Progenitor cell of endocrine pancreas (in vitro differentiated cells): ENCODE results near the gene RNF183. TPM values are rescaled to one million over a fixed set of nuclear protein-coding genes. Genes with fewer than 3 reads are reported as not detected.
A peak's percentile ranks its signal among the peaks of the same experiment; 100 is the strongest.

Experiments used
- DNase-seq: peaks from one replicate; pipeline ENCODE4 v3.0.0; 2021; ENCODE audit warnings: low spot score; ENCODE audit not compliant: unreplicated experiment
- H3K27ac Mint-ChIP-seq: 2 replicates; pipeline ENCODE4 v1.8.0; 2021; ENCODE audit warnings: mild to moderate bottlenecking, moderate library complexity, mixed read lengths
- H3K27me3 Mint-ChIP-seq: 2 replicates; pipeline ENCODE4 v1.8.0; 2021; ENCODE audit warnings: mixed read lengths
- H3K36me3 Mint-ChIP-seq: 2 replicates; pipeline ENCODE4 v1.8.0; 2022; ENCODE audit warnings: mixed read lengths; ENCODE audit not compliant: insufficient read depth
- H3K4me1 Mint-ChIP-seq: 2 replicates; pipeline ENCODE4 v1.8.0; 2021; ENCODE audit warnings: low read depth, mixed read lengths
- H3K4me3 Mint-ChIP-seq: 2 replicates; pipeline ENCODE4 v1.8.0; 2021; ENCODE audit warnings: low read depth, mild to moderate bottlenecking, moderate library complexity, mixed read lengths
- H3K9me3 Mint-ChIP-seq: 2 replicates; pipeline ENCODE4 v1.8.0; 2021; ENCODE audit warnings: low read depth, mixed read lengths
- total RNA-seq: library from RNA; stranded (reverse); gene quantifications from 2 replicates; pipeline ENCODE4 v1.2.1, GENCODE V29; 2021
- TF ChIP-seq, protein P1 (sequence below): fragments of 200-600 bp; sonication (generic); IDR thresholded peaks from one replicate; pipeline ENCODE4 v1.5.0; 2021; ENCODE audit warnings: antibody characterized with exemption, mild to moderate bottlenecking; ENCODE audit not compliant: unreplicated experiment

The RNF183 gene
- total RNA-seq, 1 donor from 2014 or later = 0.26 TPM

DNA sequence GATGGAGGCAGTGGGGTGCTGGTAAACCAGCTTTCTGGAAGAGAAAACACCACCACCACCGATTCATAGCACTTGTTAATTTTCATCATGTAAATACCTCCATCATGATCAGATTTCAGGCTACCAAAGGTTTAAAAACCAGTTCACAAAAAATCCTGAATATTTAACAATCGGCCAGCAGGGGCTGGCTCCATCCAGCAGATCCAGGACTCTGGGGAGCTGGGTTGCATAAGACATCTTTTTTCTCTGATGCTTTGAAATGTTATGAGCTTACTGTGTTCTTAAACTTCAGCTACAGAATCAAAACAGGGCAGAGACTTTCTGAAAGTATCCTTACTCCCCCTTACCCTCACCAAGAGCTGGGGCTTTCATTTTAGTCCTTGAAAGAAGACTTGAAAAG is 14.6 kb upstream of the RNF183 start:
- no peak for DNase-seq
- H3K4me3 Mint-ChIP-seq = no peak overlapping the region

DNA sequence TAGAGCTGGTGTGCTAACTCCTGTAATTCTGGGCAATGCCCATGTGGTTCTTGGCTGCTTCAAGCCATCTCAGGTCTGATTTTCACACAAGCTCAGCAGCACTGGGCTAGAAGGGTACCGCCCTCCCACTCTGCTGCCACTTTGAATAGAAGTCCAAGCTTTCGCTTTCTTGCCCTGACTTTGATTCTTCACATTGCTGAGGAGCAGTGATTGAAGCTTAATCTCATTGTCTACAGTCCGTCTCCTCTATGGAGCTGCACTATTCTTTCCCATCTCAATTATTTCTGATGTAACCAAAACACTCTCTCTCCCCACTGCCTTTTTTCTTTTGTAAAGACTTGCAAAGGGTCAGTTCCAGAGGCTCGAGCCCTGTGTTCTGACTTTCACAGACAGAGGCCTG is 12.9 kb upstream of the RNF183 start:
- Mint-ChIP-seq H3K36me3 (no peaks in the 10 kb centered on the region), H3K9me3 (no peaks in the 10 kb centered on the region), H3K4me1 (no peaks in the 10 kb centered on the region), H3K27me3 (no peaks in the 10 kb centered on the region), H3K27ac (no peak overlapping the region), H3K4me3 (no peak overlapping the region)
- no peak for DNase-seq
- TF ChIP-seq, protein P1, sequence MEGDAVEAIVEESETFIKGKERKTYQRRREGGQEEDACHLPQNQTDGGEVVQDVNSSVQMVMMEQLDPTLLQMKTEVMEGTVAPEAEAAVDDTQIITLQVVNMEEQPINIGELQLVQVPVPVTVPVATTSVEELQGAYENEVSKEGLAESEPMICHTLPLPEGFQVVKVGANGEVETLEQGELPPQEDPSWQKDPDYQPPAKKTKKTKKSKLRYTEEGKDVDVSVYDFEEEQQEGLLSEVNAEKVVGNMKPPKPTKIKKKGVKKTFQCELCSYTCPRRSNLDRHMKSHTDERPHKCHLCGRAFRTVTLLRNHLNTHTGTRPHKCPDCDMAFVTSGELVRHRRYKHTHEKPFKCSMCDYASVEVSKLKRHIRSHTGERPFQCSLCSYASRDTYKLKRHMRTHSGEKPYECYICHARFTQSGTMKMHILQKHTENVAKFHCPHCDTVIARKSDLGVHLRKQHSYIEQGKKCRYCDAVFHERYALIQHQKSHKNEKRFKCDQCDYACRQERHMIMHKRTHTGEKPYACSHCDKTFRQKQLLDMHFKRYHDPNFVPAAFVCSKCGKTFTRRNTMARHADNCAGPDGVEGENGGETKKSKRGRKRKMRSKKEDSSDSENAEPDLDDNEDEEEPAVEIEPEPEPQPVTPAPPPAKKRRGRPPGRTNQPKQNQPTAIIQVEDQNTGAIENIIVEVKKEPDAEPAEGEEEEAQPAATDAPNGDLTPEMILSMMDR = no peak

More for the DNA sequence above, 14.6 kb upstream of the RNF183 start:
- Mint-ChIP-seq H3K36me3 (no peaks in the 10 kb centered on the region), H3K4me1 (no peaks in the 10 kb centered on the region), H3K9me3 (no peaks in the 10 kb centered on the region), H3K27me3 (no peaks in the 10 kb centered on the region), H3K27ac (no peak overlapping the region)
- TF ChIP-seq, protein P1 = peak; percentile 26

GRCh38 chr9:113315231-113315630 is 12.1 kb upstream of the RNF183 start:
- Mint-ChIP-seq H3K9me3 (no peaks in the 10 kb centered on the region), H3K27me3 (no peaks in the 10 kb centered on the region), H3K4me3 (no peak overlapping the region), H3K27ac (no peak overlapping the region), H3K4me1 (no peaks in the 10 kb centered on the region), H3K36me3 (no peaks in the 10 kb centered on the region)
- TF ChIP-seq, protein P1 = no peak
- no peak for DNase-seq

DNA sequence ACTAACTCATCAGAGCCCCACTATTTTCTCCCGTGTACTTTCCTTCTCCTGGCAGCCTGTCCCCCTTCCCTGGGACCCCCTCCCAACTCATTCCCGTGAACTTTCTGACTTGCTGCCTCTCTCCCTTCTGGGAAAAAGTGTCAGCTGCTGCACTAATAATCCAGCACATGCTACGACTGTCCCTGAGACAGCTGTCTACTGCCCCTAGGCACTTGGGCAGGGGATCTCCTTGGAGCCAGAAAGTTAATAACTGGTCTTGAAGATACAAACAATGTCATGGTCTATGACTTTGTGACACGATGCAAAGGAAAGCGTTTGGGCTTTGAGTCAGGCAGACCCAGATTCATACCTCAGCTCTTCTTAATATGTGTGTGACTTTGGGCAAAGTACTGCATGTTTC is 10.1 kb upstream of the RNF183 start:
- Mint-ChIP-seq H3K9me3 (no peaks in the 10 kb centered on the region), H3K36me3 (no peaks in the 10 kb centered on the region), H3K27ac (no peak overlapping the region), H3K4me3 (no peak overlapping the region), H3K4me1 (peaks cover 2% of the 10 kb centered on the region), H3K27me3 (no peaks in the 10 kb centered on the region)
- TF ChIP-seq, protein P1 = no peak
- DNase-seq = no peak

DNA sequence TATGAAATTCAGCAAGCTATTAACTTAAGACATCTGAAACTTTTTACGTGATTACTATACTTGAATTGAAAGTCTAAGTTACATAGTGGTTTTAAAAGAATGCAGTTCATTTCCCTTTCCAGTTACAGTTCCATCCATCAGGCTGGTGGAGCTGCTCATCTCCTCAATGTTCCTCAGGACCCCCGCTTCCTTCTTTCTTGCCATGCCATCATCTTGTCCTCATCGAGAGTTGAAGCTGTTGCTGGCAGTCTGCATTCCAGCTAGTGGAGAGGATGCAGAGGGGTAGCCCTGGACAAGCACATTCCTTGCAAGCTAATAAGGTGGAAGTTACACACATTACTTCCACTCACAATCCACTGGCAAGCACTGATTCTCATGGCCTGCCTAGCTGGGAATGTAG is 8.8 kb upstream of the RNF183 start:
- Mint-ChIP-seq H3K9me3 (no peaks in the 10 kb centered on the region), H3K36me3 (no peaks in the 10 kb centered on the region), H3K27me3 (no peaks in the 10 kb centered on the region), H3K27ac (no peak overlapping the region), H3K4me1 (peaks cover 2% of the 10 kb centered on the region), H3K4me3 (no peak overlapping the region)
- DNase-seq = no peak
- TF ChIP-seq, protein P1 = no peak
